HCT116 (cell line): Measurements from ENCODE around the gene LSM2. TPM values are rescaled to one million over a fixed set of nuclear protein-coding genes. Genes with fewer than 3 reads are reported as not detected.

Source experiments
- ATAC-seq: fragments of 200-7000 bp; cut with Tn5 transposase; 2 replicates; pipeline ENCODE4 v1.9.1; 2020; ENCODE audit warnings: mild to moderate bottlenecking, moderate library complexity
- BruUV-seq: library from RNA; stranded (reverse); fragments of 400-500 nt; replicated peaks from 2 replicates; lab custom pipeline; 2021; lab: Mats Ljungman, UMichigan
- CTCF ChIA-PET: fragments of 300-600 bp; sonication (Branson Sonifier 250); formaldehyde crosslinking; loops from one replicate; lab custom pipeline; 2021; ENCODE audit warnings: antibody characterized with exemption; lab: Charles Lee
- POLR2A ChIA-PET: fragments of 300-600, 350-600 bp; sonication (Branson Sonifier 250); formaldehyde crosslinking; loops from one replicate; lab custom pipeline; 2021; ENCODE audit warnings: antibody characterized with exemption; lab: Charles Lee
- RAD21 ChIA-PET, 2 experiments: fragments of 300-600 bp; sonication (Branson Sonifier 250); formaldehyde crosslinking; loops; one replicate each; lab custom pipeline; 2023; ENCODE audit warnings: low total read pairs in 2 of 2; ENCODE audit not compliant: uncharacterized antibody in 2 of 2, unreplicated experiment in 2 of 2, low non-redundant PET in 1 of 2; lab: Charles Lee
- DNase-seq: peaks from one replicate; pipeline ENCODE4 v3.0.0-alpha.2; 2010; ENCODE audit warnings: low read depth, low spot score
- H2AFZ ChIP-seq: fragments of 200-600 bp; shearing (Covaris generic), sonication (generic); 2 replicates; pipeline ENCODE4 v1.6.1; 2017; ENCODE audit warnings: low read depth, mixed run types, mixed read lengths, antibody characterized with exemption, low read length; ENCODE audit not compliant: poor library complexity, severe bottlenecking
- H3K27ac ChIP-seq: 2 replicates; pipeline ENCODE4 v1.5.1; 2012; ENCODE audit warnings: low read depth, low read length
- H3K27me3 ChIP-seq: fragments of 200-600 bp; sonication (generic); 2 replicates; pipeline ENCODE4 v1.6.1; 2016; ENCODE audit warnings: mixed run types, low read length, mixed read lengths; ENCODE audit not compliant: insufficient read depth
- H3K36me3 ChIP-seq, 2 experiments: fragments of 200-500 bp in 1 of 2; fragments of 200-600 bp in 1 of 2; sonication (Bioruptor generic) in 1 of 2; sonication (generic) in 1 of 2; 2 replicates each; pipeline versions ENCODE4 v1.5.1 to v1.6.1; 2014 to 2016; ENCODE audit warnings: low read length in 2 of 2, inconsistent platforms in 1 of 2, mixed read lengths in 1 of 2, mixed run types in 1 of 2; ENCODE audit not compliant: insufficient read depth in 2 of 2, control insufficient read depth in 1 of 2
- H3K4me1 ChIP-seq, 2 experiments: fragments of 200-600 bp in 1 of 2; sonication (generic) in 1 of 2; 2 replicates each; pipeline versions ENCODE4 v1.5.1 to v1.6.1; 2012 to 2017; ENCODE audit warnings: low read length in 2 of 2, inconsistent platforms in 1 of 2, mild to moderate bottlenecking in 1 of 2, mixed read lengths in 1 of 2, mixed run types in 1 of 2, moderate library complexity in 1 of 2; ENCODE audit not compliant: insufficient read depth in 2 of 2, control insufficient read depth in 1 of 2
- H3K4me2 ChIP-seq: fragments of 200-600 bp; sonication (generic); 2 replicates; pipeline ENCODE4 v1.6.1; 2017; ENCODE audit warnings: mixed run types, low read length, mixed read lengths
- H3K4me3 ChIP-seq, 2 experiments: fragments of 200-600 bp in 1 of 2; sonication (generic) in 1 of 2; replicated peaks in 1 of 2; 2 replicates each; pipeline ENCODE4 v1.5.1; 2011 to 2016; ENCODE audit warnings: low read length in 2 of 2, control low read depth in 1 of 2, low read depth in 1 of 2, mild to moderate bottlenecking in 1 of 2, mixed read lengths in 1 of 2, mixed run types in 1 of 2
- H3K79me2 ChIP-seq: fragments of 200-600 bp; sonication (generic); 2 replicates; pipeline ENCODE4 v1.6.1; 2017; ENCODE audit warnings: mild to moderate bottlenecking, mixed run types, low read length, moderate library complexity, mixed read lengths; ENCODE audit not compliant: insufficient read depth
- H3K9ac ChIP-seq: fragments of 200-600 bp; sonication (generic); 2 replicates; pipeline ENCODE4 v1.6.1; 2016; ENCODE audit warnings: low read length, mixed read lengths
- H3K9me2 ChIP-seq: fragments of 200-600 bp; sonication (generic), shearing (Covaris generic); 2 replicates; pipeline ENCODE4 v1.6.1; 2017; ENCODE audit warnings: mixed run types, mild to moderate bottlenecking, moderate library complexity; ENCODE audit not compliant: insufficient read depth
- H3K9me3 ChIP-seq, 2 experiments: fragments of 200-500 bp in 1 of 2; fragments of 200-600 bp in 1 of 2; sonication (Bioruptor generic) in 1 of 2; sonication (generic) in 1 of 2; 2 replicates each; pipeline ENCODE4 v1.6.1; 2014 to 2017; ENCODE audit warnings: low read length in 2 of 2, mixed read lengths in 2 of 2, inconsistent platforms in 1 of 2, low read depth in 1 of 2, mild to moderate bottlenecking in 1 of 2, mixed run types in 1 of 2, moderate library complexity in 1 of 2; ENCODE audit not compliant: control insufficient read depth in 1 of 2, insufficient read depth in 1 of 2
- H4K20me1 ChIP-seq: fragments of 200-600 bp; sonication (generic), shearing (Covaris generic); 2 replicates; pipeline ENCODE4 v1.6.1; 2017; ENCODE audit warnings: mixed run types, mild to moderate bottlenecking, moderate library complexity; ENCODE audit not compliant: insufficient read depth
- CBX3 ChIP-seq: IDR thresholded peaks from 2 replicates; pipeline ENCODE4 v1.6.1; 2012; ENCODE audit warnings: low read depth
- CEBPB ChIP-seq: IDR thresholded peaks from 2 replicates; pipeline ENCODE4 v1.6.1; 2012; ENCODE audit warnings: low read depth
- EGR1 ChIP-seq: IDR thresholded peaks from 2 replicates; pipeline ENCODE4 v1.6.1; 2012; ENCODE audit warnings: low read depth
- EZH2 ChIP-seq: fragments of 200-600 bp; sonication (generic); IDR thresholded peaks from 2 replicates; pipeline ENCODE4 v1.6.1; 2017; ENCODE audit warnings: antibody characterized with exemption, mixed run types
- EZH2phosphoT487 ChIP-seq: fragments of 200-600 bp; IDR thresholded peaks from 2 replicates; pipeline ENCODE4 v1.6.1; 2018; ENCODE audit warnings: antibody characterized with exemption, borderline replicate concordance
- JUND ChIP-seq: IDR thresholded peaks from 2 replicates; pipeline ENCODE4 v1.6.1; 2012
- REST ChIP-seq: IDR thresholded peaks from 2 replicates; pipeline ENCODE4 v1.6.1; 2012; ENCODE audit warnings: low read depth
- SIN3A ChIP-seq: IDR thresholded peaks from 2 replicates; pipeline ENCODE4 v1.6.1; 2012; ENCODE audit warnings: low read depth
- SP1 ChIP-seq: IDR thresholded peaks from 2 replicates; pipeline ENCODE4 v1.6.1; 2012; ENCODE audit warnings: low read depth
- YY1 ChIP-seq: IDR thresholded peaks from 2 replicates; pipeline ENCODE4 v1.6.1; 2011; ENCODE audit warnings: low read length, low read depth, moderate library complexity, mild to moderate bottlenecking; ENCODE audit not compliant: insufficient replicate concordance; ENCODE audit errors: extremely low read depth
- intact Hi-C: fragments of 100-400 bp; cut with micrococcal nuclease; formaldehyde crosslinking; loops from 2 replicates; pipeline ENCODE4 v1.10.0; 2022
- total RNA-seq: library from RNA; stranded (reverse); gene quantifications from one replicate; pipeline ENCODE4 v1.2.1, GENCODE V29; 2021; ENCODE audit not compliant: unreplicated experiment
- TF ChIP-seq, protein P1 (sequence below): IDR thresholded peaks from 2 replicates; pipeline ENCODE4 v1.6.1; 2012
- TF ChIP-seq, protein P2 (sequence below), 3 experiments: fragments of 200-600 bp in 1 of 3; sonication (generic) in 1 of 3; IDR thresholded peaks in 2 of 3; conservative IDR thresholded peaks in 1 of 3; 2 replicates each; pipeline ENCODE4 v1.5.1; 2012 to 2017; ENCODE audit warnings: low read depth in 2 of 3, low read length in 2 of 3, antibody characterized with exemption in 1 of 3, borderline replicate concordance in 1 of 3, control low read depth in 1 of 3, mild to moderate bottlenecking in 1 of 3, mixed read lengths in 1 of 3, mixed run types in 1 of 3, moderate library complexity in 1 of 3; ENCODE audit not compliant: insufficient read depth in 1 of 3
- TF ChIP-seq, protein P3 (sequence below): IDR thresholded peaks from 2 replicates; pipeline ENCODE4 v1.6.1; 2012

The LSM2 gene
- total RNA-seq, 1 experiment from 2014 or later, result 89.7 TPM

- Histone ChIP-seq H3K4me2 (peak overlapping the region; percentile 94), H4K20me1 (peaks cover 31% of the 10 kb centered on the region), H3K9ac (peak overlapping the region; percentile 100), H3K27me3 (no peaks in the 10 kb centered on the region), H3K27ac (peak overlapping the region; percentile 93), H3K4me3 (peak overlapping the region; percentile 98 to 99), H3K36me3 (peaks cover 24 to 50% of the 10 kb centered on the region in 2 experiments; a peak in 3 of 4 replicates), H3K9me3 (no peaks in the 10 kb centered on the region), H3K79me2 (peaks cover 53% of the 10 kb centered on the region), H3K9me2 (no peaks in the 10 kb centered on the region), H3K4me1 (peaks cover 15 to 44% of the 10 kb centered on the region in 2 experiments; a peak in 3 of 4 replicates), H2AFZ (no peak overlapping the region)
- ChIA-PET CTCF (no interaction called here), RAD21 (interaction anchor here in 1 of 2 experiments (0.6 kb wide), 1 partner anchor 66 kb away, joined by 3 read pairs; no protein-coding TSS in a partner anchor), POLR2A (interaction anchor here (0.6 to 2.2 kb wide), 3 partner anchors 9 to 26 kb away, joined by 3 to 11 read pairs (median 3); partner anchors contain the start of gene HSPA1B)
- no TSS peak for BruUV-seq
- no peak for ATAC-seq
- intact Hi-C loops, result loop anchor here (10.0 kb wide), 1 partner anchor 292 kb away; the partner anchor contains the start of genes ATP6V1G2, DDX39B and NFKBIL1
- TF ChIP-seq SP1 (no peak), SIN3A (no peak), JUND (no peak; the same call in 1 of the 2 replicates), CBX3 (no peak), EZH2phosphoT487 (no peak), EZH2 (no peak), CEBPB (no peak), YY1 (no peak), EGR1 (no peak), REST (no peak)
- TF ChIP-seq, protein P1, sequence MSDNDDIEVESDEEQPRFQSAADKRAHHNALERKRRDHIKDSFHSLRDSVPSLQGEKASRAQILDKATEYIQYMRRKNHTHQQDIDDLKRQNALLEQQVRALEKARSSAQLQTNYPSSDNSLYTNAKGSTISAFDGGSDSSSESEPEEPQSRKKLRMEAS, result no peak
- TF ChIP-seq, protein P2, sequence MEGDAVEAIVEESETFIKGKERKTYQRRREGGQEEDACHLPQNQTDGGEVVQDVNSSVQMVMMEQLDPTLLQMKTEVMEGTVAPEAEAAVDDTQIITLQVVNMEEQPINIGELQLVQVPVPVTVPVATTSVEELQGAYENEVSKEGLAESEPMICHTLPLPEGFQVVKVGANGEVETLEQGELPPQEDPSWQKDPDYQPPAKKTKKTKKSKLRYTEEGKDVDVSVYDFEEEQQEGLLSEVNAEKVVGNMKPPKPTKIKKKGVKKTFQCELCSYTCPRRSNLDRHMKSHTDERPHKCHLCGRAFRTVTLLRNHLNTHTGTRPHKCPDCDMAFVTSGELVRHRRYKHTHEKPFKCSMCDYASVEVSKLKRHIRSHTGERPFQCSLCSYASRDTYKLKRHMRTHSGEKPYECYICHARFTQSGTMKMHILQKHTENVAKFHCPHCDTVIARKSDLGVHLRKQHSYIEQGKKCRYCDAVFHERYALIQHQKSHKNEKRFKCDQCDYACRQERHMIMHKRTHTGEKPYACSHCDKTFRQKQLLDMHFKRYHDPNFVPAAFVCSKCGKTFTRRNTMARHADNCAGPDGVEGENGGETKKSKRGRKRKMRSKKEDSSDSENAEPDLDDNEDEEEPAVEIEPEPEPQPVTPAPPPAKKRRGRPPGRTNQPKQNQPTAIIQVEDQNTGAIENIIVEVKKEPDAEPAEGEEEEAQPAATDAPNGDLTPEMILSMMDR (IDR thresholded peaks at IDR 0.05 in 2 of 3, conservative IDR thresholded peaks at IDR 0.05 in 1 of 3; ENCODE audit: borderline replicate concordance in 1 of 3, insufficient read depth in 1 of 3, low read depth in 2 of 3, low read length in 2 of 3), result no peak
- TF ChIP-seq, protein P3, sequence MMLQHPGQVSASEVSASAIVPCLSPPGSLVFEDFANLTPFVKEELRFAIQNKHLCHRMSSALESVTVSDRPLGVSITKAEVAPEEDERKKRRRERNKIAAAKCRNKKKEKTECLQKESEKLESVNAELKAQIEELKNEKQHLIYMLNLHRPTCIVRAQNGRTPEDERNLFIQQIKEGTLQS, result no peak
- DNase-seq, result no peak
Observed at GRCh38 chr6:31836474-31837368, 30.0 kb upstream of the LSM2 start.
